HFFc6 (cell line): ENCODE data around the gene STIM1. TPM values are rescaled to one million over a fixed set of nuclear protein-coding genes. Genes with fewer than 3 reads are reported as not detected.

Experiments used
- DNase-seq: peaks from one replicate; pipeline ENCODE4 v3.0.0-alpha.2; 2018
- H3K27ac Mint-ChIP-seq: 2 replicates; pipeline ENCODE4 v1.8.0; 2020; ENCODE audit warnings: mild to moderate bottlenecking, mixed read lengths
- H3K27me3 Mint-ChIP-seq: 2 replicates; pipeline ENCODE4 v1.8.0; 2021; ENCODE audit warnings: mild to moderate bottlenecking, moderate library complexity, mixed read lengths; ENCODE audit not compliant: insufficient read depth
- H3K36me3 Mint-ChIP-seq: 2 replicates; pipeline ENCODE4 v1.8.0; 2021; ENCODE audit warnings: low read depth, mixed read lengths
- H3K4me1 Mint-ChIP-seq: 2 replicates; pipeline ENCODE4 v1.8.0; 2020; ENCODE audit warnings: low read depth, mixed read lengths
- H3K4me3 Mint-ChIP-seq: 2 replicates; pipeline ENCODE4 v1.8.0; 2020; ENCODE audit warnings: mild to moderate bottlenecking, moderate library complexity, mixed read lengths
- H3K9me3 Mint-ChIP-seq: 2 replicates; pipeline ENCODE4 v1.8.0; 2020; ENCODE audit warnings: mild to moderate bottlenecking, mixed read lengths
- total RNA-seq, 6 experiments: library from RNA; stranded (reverse); fragmentation: NEBNext Ultra II Directional; extraction: Animal tissue kit (Norgen Biotek cat#: 25700); gene quantifications; 2 replicates in 1 of 6; 3 replicates in 5 of 6; pipeline ENCODE4 v1.2.3, GENCODE V29; 2021
- TF ChIP-seq, protein P1 (sequence below): fragments of 200-600 bp; sonication (generic); IDR thresholded peaks from 2 replicates; pipeline ENCODE4 v1.5.0; 2021; ENCODE audit warnings: antibody characterized with exemption, mild to moderate bottlenecking

Gene STIM1
- total RNA-seq, 6 experiments from 2014 or later, result 27.6 to 33.1 (median 30.7) TPM

DNA sequence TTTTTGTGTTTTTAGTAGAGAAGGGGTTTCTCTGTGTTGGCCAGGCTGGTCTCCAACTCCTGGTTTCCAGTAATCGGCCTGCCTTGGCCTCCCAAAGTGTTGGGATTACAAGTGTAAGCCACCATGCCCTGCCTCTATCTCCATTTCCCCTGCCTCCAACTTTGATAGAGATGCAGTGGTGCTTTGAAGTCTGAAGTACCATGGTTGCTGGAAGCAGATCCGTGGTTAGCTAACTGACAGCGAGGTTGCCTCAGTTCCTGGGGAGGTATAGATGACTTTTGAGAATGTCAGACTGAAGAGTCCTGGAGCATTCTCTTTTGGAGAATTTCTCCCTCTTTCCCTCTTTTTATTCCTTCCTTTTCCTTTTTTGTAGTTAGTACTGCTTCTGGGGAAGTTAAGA, 127.6 kb downstream of the STIM1 start:
- TF ChIP-seq, protein P1, sequence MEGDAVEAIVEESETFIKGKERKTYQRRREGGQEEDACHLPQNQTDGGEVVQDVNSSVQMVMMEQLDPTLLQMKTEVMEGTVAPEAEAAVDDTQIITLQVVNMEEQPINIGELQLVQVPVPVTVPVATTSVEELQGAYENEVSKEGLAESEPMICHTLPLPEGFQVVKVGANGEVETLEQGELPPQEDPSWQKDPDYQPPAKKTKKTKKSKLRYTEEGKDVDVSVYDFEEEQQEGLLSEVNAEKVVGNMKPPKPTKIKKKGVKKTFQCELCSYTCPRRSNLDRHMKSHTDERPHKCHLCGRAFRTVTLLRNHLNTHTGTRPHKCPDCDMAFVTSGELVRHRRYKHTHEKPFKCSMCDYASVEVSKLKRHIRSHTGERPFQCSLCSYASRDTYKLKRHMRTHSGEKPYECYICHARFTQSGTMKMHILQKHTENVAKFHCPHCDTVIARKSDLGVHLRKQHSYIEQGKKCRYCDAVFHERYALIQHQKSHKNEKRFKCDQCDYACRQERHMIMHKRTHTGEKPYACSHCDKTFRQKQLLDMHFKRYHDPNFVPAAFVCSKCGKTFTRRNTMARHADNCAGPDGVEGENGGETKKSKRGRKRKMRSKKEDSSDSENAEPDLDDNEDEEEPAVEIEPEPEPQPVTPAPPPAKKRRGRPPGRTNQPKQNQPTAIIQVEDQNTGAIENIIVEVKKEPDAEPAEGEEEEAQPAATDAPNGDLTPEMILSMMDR, result no peak
- no peak overlapping the region for H3K27ac Mint-ChIP-seq

DNA sequence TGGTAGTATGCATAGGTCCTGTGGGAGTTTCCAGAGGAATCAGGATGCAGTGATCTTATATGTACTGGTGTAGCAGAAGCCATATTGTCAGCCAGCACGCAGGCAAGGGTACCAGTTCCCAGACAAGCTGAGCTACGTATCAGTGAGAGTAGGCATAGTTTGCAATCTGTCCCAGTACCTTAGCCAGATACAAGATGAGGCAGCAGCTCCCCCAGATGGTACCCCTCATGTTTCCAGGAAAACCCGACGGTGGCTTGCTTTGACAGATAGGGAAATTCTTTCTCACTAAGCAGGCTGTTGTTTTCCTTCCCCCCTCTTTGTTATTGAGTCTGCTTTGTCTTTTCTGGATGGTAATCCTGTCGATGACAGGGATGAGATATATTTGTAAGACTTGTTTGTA, 129.4 kb downstream of the STIM1 start:
- no peaks in the 10 kb centered on the region for H3K9me3 Mint-ChIP-seq
- H3K27me3 Mint-ChIP-seq, result 0 out of 2 replicates have a peak, but pooled peaks cover 2% of the 10 kb centered on the region
- no peak overlapping the region for H3K27ac Mint-ChIP-seq
- DNase-seq, result no peak
- TF ChIP-seq, protein P1, result no peak
- peaks cover 22% of the 10 kb centered on the region for H3K4me1 Mint-ChIP-seq
- no peaks in the 10 kb centered on the region for H3K36me3 Mint-ChIP-seq
- no peak overlapping the region for H3K4me3 Mint-ChIP-seq

More for the DNA sequence above, 127.6 kb downstream of the STIM1 start:
- peaks cover 17% of the 10 kb centered on the region for H3K4me1 Mint-ChIP-seq
- H3K36me3 Mint-ChIP-seq, result no peaks in the 10 kb centered on the region
- H3K9me3 Mint-ChIP-seq, result no peaks in the 10 kb centered on the region
- H3K4me3 Mint-ChIP-seq, result no peak overlapping the region
- H3K27me3 Mint-ChIP-seq, result 0 out of 2 replicates have a peak, but pooled peaks cover 2% of the 10 kb centered on the region
- no peak for DNase-seq

DNA sequence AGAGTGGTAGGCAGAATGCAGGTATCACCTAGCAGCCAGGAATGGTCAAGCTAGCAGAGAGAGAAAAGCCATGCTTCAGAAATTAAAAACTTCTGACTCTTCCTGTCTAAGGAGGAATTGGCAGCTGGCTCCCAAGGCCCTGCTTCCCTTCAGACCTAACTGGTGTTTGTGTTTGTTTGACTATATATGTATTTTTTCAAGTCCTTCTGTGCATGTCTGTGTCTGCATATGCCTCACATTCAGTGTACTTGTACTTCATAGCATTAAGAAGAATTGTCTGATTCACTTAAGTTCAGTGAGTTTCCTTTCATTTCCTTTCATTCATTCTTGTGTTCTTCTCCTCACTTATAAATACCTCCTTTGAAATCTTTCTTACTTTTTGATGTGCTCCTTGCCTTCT, 130.2 kb downstream of the STIM1 start:
- no peaks in the 10 kb centered on the region for H3K9me3 Mint-ChIP-seq
- H3K4me1 Mint-ChIP-seq, result peaks cover 22% of the 10 kb centered on the region
- H3K4me3 Mint-ChIP-seq, result no peak overlapping the region
- no peak for DNase-seq
- 0 out of 2 replicates have a peak, but pooled peaks cover 2% of the 10 kb centered on the region for H3K27me3 Mint-ChIP-seq
- TF ChIP-seq, protein P1, result no peak
- H3K36me3 Mint-ChIP-seq, result no peaks in the 10 kb centered on the region
- no peak overlapping the region for H3K27ac Mint-ChIP-seq

DNA sequence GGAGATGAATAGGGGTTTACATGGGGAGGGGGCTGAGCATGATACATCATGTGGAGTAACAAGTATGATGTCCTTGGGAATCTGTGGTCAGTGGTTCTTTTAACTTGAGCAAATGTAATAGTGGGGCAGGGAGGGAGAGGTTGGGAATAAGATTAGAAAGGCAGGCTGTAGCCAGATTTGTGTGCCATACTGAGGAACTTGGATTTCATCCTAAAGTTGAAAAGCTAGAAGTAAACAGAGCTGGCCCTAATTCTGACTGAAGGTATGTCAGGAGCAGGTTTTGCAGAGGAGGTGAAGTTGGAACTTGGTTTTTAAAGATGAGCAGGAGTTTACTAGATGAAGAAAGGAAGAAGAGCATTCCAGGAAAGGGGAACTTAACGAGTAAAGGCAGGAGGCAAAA, 130.8 kb downstream of the STIM1 start:
- TF ChIP-seq, protein P1, result no peak
- no peak for DNase-seq
- H3K4me1 Mint-ChIP-seq, result peaks cover 16% of the 10 kb centered on the region
- peaks cover 4% of the 10 kb centered on the region; the same call in 1 of the 2 replicates for H3K27me3 Mint-ChIP-seq
- no peak overlapping the region for H3K27ac Mint-ChIP-seq
- H3K36me3 Mint-ChIP-seq, result no peaks in the 10 kb centered on the region
- no peak overlapping the region for H3K4me3 Mint-ChIP-seq
- H3K9me3 Mint-ChIP-seq, result no peaks in the 10 kb centered on the region

DNA sequence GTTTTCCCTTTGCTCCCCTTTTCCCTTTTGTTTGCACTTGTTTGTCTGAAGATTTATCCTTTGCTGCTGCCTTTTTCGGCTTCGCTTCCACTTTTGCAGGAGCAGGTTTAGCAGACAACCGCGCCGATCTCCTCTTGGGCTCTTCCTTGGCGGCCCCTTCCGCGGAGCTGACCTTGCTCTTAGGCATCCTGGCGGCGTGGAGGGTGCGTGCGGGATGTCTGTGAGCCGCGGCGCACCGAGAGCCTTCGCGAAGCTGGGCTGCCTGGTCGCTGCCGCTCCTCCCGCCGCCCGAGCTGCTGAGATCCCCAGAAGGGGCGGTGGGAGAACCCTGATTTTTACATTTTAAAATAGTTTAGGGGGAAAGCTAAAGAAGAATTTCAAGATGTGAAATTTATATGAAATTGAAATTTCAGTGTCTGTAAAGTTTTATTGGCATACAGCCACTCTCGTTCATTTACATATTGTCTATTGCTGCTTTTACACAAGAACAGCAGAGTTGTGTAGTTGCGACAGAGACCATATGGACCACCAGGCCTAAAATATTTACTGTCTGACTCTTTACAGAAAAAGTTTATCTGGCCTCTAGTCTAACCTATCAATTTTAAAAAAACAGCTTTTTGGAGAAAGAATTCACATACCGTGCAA, 133.9 kb downstream of the STIM1 start:
- TF ChIP-seq, protein P1, result no peak
- peak overlapping the region; percentile 78; the same call in 1 of the 2 replicates for H3K4me3 Mint-ChIP-seq
- H3K4me1 Mint-ChIP-seq, result peaks cover 11% of the 10 kb centered on the region
- H3K9me3 Mint-ChIP-seq, result peaks cover 21% of the 10 kb centered on the region
- H3K36me3 Mint-ChIP-seq, result peaks cover 17% of the 10 kb centered on the region
- H3K27me3 Mint-ChIP-seq, result peaks cover 3% of the 10 kb centered on the region; the same call in 1 of the 2 replicates
- no peak overlapping the region for H3K27ac Mint-ChIP-seq
- DNase-seq, result no peak
